ENCODE results near the gene FYB2.
A peak's percentile ranks its signal among the peaks of the same experiment; 100 is the strongest.

FYB2 gene

GRCh38 chr1:56712150-56712549 is 107.1 kb downstream of the FYB2 start:
- no peak for DNase-seq (ENCODE audit: low spot score)

- no peak for DNase-seq (ENCODE audit: low spot score)
These were observed 108.6 kb downstream of the FYB2 start for GRCh38 chr1:56710646-56711045.

- DNase-seq (ENCODE audit: low spot score) = no peak
These were observed 109.2 kb downstream of the FYB2 start for GRCh38 chr1:56709995-56710394.

- peak; percentile 50 for DNase-seq (ENCODE audit: low spot score)
These were observed 109.8 kb downstream of the FYB2 start for GRCh38 chr1:56709269-56709880.

DNA sequence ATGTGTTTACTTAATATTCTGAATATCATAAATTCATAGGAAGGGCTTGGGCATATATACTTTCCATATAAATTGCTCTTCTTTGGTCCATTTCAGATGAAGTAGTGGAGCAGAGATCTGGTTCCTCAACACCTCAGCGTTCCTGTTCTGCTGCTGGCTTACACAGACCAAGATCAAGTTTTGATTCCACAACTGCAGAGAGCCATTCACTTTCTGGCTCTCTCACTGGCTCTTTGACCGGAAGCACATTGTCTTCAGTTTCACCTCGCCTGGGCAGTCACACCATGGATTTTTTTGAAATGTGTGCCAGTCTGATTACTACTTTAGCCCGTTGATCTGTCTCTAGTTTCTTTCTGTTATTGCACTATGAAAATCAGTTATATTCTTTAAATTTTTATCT is 111.8 kb downstream of the FYB2 start:
- DNase-seq (ENCODE audit: low spot score) = no peak

- DNase-seq (ENCODE audit: low spot score) = no peak
These were observed 115.5 kb downstream of the FYB2 start for GRCh38 chr1:56703747-56704146.

DNA sequence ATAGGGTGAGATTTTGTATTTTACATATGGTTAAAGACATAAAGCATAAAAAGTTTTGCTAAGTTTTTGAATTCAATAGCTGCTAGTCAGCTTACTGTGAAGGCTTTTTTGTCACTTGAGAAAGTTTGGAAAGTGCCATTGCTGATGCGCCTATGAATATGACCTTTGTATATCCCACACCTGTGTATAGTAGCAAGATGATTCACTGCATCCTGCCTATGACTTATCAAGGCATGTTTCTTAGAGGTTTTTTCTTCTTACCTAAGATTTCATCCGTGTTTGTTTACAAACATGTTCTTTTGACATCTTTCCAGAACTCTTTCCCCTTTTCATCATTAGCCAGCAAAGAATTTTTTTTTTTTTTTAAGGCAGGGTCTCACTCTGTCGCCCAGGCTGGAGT is 122.5 kb downstream of the FYB2 start:
- no peak for DNase-seq (ENCODE audit: low spot score)

DNA sequence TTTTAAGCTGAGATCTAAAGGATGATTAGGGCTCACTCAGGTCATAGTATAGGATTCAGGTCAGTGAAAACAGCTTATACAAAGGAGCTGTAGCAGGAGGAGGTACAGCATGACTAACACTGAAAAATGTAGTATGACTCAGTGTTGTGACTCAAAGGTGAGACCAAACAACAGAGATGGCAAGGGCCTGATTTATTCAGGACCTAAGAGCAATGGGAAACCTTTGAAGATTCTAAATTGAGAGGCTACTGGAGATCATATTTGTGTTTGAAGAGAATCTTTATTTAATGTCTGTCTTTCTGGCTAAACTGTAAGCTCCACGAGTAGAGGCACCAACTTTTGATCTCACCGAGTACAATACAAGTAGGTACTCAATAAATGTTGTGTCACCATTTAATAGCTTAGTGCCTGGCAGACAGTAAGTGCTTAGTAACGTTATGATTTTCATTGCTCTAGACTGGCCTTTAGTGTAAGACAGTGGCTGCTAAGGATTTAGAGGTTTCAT is 130.6 kb downstream of the FYB2 start:
- DNase-seq (ENCODE audit: low spot score) = no peak

DNA sequence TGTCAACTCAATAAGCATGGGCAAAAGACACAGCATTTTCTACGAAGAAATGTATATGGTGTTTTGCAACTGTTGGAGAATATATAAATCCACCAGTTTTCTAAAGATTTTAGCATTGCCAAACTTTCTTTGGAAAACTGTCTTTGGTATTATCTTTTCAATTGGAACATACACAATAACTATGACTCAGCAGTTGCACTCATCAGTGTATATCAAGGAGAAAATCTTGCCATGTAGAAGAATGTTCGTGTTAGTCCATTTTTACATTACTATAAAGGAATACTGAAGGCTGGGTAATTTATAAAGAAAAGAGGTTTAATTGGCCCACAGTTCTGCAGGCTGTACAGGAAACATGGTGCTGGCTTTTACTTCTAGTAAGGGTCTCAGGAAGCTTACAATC is 133.0 kb downstream of the FYB2 start:
- DNase-seq (ENCODE audit: low spot score) = no peak

DNA sequence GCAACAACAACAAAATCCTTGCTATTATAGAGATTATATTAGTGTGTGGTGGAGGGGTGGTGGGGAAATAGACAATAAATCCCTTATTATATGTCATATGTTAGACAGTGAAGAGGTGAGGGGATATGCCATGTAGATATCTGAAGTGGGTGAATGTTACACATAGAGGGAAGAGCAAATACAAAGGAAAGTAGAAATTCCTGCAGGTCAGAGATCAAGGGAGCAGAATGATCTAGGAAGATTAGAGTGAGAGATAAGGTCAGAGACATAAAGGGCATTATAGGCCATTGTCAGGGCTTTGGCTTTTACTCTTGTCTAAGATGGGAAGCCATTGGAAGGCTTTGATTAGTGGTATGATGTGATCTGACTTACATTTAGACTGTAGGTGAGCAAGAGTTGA is 135.6 kb downstream of the FYB2 start:
- DNase-seq (ENCODE audit: low spot score) = no peak

GRCh38 chr1:56676571-56677035 is 142.6 kb downstream of the FYB2 start:
- no peak for DNase-seq (ENCODE audit: low spot score)

- DNase-seq (ENCODE audit: low spot score) = no peak
These were observed 143.4 kb downstream of the FYB2 start for GRCh38 chr1:56675763-56676162.

GRCh38 chr1:56672579-56672978 is 146.6 kb downstream of the FYB2 start:
- DNase-seq (ENCODE audit: low spot score) = no peak

GRCh38 chr1:56671542-56671941 is 147.7 kb downstream of the FYB2 start:
- no peak for DNase-seq (ENCODE audit: low spot score)

GRCh38 chr1:56671085-56671484 is 148.1 kb downstream of the FYB2 start:
- DNase-seq (ENCODE audit: low spot score) = no peak

GRCh38 chr1:56670350-56670749 is 148.9 kb downstream of the FYB2 start:
- DNase-seq (ENCODE audit: low spot score) = no peak
